ENCODE measurements around the gene CDH4. TPM values are rescaled to one million over a fixed set of nuclear protein-coding genes. Genes with fewer than 3 reads are reported as not detected.
"Not testable (repeated sequence)": the region's sequence is repeated elsewhere in the genome, so short reads cannot be mapped to it uniquely, and the experiment has no call there.

Gene CDH4
- total RNA-seq, 1 donor from 2014 or later: not detected

DNA sequence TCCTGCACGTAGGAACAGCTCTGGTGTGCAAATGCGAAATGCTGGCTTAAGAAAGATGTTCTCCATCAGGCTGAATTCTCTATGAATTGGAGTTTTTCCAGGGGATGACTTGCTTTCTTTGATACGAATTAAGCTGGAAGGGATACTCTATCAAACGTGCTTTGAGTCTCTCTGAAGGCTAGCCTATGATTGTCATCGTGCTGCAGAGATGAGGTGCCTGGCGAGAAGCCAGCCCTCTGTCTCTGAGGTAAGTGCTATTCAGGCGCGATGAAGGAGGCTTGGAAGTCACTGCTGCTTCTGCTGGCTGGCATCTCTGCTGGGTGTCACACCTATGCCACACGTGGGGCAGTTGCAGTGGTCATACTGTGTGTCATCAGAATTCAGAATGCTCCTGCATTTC lies 589.9 kb downstream of the CDH4 start:
- DNase-seq (peak; percentile 18), ATAC-seq (no peak)
- intact Hi-C loops (cut with micrococcal nuclease): no loop called here

DNA sequence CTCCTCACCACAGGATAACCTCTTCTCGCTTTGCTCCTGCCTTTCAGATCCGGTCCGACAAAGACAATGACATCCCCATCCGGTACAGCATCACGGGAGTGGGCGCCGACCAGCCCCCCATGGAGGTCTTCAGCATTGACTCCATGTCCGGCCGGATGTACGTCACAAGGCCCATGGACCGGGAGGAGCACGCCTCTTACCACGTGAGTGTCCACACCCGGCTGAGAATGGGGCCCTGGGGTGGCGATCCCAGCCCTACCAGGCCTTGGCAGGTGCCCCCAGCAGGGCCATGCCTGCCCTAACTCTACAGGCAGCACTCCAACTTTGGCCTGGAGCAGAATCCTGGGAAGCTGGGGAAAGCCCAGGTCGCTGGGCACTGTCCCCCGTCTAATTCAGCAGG lies 592.6 kb downstream of the CDH4 start:
- ATAC-seq: no peak
- intact Hi-C loops (cut with micrococcal nuclease): no loop called here
- peak; percentile 22 for DNase-seq

DNA sequence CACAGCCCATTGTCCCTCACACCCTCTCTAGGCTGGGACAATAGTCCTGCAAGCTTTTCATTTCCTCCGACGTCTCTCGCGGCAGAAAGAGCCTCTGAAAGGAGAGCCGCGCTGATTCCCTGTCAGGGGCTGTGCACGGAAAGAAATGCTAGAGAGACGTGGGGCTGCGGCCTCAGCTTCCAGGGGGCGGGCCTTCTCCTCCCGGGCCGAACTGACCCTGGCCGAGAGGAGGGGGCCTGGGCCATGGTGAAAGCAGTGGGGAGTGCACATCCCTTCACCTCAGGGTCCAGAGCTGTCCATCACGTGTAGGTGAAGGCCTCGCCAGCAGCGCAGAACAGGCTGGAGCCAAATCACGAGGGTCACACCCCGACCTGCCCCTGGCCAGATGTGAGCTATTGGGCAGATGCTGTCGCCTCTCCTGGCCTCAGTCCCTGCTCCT lies 593.2 kb downstream of the CDH4 start:
- ATAC-seq: no peak
- no peak for DNase-seq
- intact Hi-C loops (cut with micrococcal nuclease): no loop called here

DNA sequence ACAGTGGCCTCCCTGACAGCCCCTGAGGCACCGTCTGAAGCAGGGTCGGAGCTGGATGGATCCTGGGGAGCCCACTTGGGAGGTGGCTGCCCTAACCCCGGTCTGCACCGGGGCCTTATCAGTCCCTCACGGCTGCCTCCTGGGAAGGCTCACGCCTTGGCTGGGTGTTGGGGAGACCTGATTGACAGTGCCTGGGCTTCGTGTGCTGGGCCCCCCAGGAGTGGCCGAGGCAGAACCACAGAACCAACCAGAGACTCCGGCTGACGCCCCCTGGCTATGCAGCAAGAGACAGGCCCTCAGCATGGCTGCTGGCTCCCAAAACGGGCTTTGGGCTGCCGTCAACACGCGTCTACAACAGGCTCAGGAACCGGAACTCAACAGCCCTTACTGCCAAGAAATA lies 594.0 kb downstream of the CDH4 start:
- ATAC-seq: no peak

DNA sequence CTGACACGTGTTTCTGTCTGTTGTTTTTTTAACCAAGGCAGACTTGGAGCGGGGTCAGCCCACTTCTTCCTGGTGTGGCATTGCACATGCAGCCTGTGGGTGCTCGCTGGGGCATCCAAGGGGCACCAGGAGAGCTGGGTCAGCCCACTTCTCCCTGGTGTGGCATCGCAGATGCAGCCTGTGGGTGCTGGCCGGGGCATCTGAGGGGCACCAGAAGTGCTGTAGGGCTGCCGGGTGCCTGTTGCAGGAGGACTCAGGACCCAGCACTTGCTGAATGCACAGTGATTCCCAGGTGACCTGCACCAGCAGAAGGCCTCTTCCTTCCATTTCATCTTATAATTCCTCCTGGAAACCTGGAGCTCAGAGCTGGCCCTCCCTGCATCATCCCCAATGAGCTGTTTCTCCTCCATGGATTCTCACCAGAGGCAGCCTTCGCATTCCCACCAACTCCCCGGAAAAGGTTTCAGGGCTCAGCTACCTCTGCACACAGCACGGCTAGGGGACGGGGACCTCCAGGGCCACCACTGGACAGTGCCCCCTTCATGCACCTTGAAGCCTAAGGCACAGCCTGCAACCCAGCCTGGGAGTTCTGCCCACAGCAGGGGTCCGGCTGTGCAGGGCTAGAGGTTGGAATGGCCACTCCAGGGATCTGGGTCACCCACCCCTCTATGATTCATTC lies 594.8 kb downstream of the CDH4 start:
- intact Hi-C loops (cut with micrococcal nuclease): no loop called here
- ATAC-seq (no peak), DNase-seq (peak; percentile 12)

More for the DNA sequence above, 594.0 kb downstream of the CDH4 start:
- DNase-seq: peak; percentile 4
- intact Hi-C loops (cut with micrococcal nuclease): no loop called here

DNA sequence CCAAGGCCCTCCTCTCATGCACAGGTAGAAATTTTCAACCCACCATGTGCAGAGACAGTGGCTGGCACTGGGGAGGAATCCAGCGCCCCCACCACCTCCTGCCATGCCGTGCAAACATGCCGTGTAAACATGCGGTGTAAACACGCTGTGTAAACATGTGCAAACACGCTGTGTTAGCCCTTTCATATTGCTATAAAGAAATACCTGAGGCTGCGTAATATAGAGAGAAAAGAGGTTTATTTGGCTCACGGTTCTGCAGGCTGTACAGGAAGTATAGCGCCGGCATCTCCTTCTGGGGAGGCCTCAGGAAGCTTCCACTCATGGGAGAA lies 595.3 kb downstream of the CDH4 start:
- DNase-seq (peak; percentile 3), ATAC-seq (no peak)
- intact Hi-C loops (cut with micrococcal nuclease): no loop called here

GRCh38 chr20:61847986-61848385 lies 595.9 kb downstream of the CDH4 start:
- intact Hi-C loops (cut with micrococcal nuclease): no loop called here
- peak; percentile 14 for DNase-seq
- ATAC-seq: no peak

- peak; percentile 9 for DNase-seq
- intact Hi-C loops (cut with micrococcal nuclease): no loop called here
- no peak for ATAC-seq
Observed at GRCh38 chr20:61848851-61849250, 596.8 kb downstream of the CDH4 start.

GRCh38 chr20:61849376-61849775 lies 597.3 kb downstream of the CDH4 start:
- intact Hi-C loops (cut with micrococcal nuclease): no loop called here

GRCh38 chr20:61849822-61850221 lies 597.8 kb downstream of the CDH4 start:
- no peak for DNase-seq
- intact Hi-C loops (cut with micrococcal nuclease): no loop called here

More at GRCh38 chr20:61849376-61849775, 597.3 kb downstream of the CDH4 start:
- ATAC-seq (no peak), DNase-seq (no peak)

GRCh38 chr20:61850457-61850856 lies 598.4 kb downstream of the CDH4 start:
- intact Hi-C loops (cut with micrococcal nuclease): no loop called here
- no peak for ATAC-seq
- DNase-seq: no peak

More at GRCh38 chr20:61849822-61850221, 597.8 kb downstream of the CDH4 start:
- ATAC-seq: no peak

DNA sequence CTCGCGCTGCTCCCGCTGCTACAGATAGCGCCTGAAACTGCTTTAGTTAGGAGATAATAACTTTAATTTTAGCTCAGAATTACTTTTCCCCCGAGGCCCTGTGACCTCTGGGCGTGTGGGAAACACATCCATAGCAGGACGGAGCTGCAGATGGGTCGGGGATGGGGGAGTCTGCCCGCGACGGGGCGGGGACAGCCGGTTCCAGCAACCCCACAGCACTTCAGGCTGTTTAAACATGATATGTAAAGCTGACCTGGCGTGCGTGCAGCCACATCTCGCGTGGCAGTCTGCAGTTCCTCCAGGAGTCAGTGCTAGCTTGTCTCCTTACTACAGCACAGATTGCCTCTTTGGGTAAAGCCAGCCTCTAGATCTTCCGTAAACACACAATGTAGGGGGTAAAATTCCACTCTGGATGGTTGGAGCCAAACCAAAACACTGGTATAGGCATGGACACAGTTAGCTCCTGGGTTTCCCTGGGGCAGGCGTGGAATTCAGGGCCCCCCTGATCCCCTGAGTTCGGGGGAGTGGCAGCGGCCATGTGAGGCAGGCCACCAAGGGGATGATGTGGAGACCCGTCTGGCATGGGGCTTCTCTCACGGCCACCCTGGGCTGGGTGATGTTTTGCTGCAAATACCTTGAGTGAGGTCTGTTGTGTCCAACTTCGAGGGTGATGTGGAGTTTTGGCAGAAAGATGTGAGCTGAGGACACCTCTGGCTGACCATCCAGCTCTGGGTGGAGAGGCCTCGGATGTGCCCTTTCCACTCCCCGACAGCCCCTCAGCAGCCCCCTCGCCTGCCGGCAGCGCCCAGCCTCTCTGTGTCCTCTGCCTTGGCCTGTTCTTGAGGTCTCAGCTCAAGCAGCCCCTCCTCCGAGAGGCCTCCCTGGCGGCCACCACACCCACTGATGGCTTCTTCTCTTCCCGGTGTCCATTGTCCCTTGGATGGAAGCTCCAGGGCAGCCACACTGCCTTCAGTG lies 599.2 kb downstream of the CDH4 start:
- DNase-seq (no peak), ATAC-seq (no peak)
- intact Hi-C loops (cut with micrococcal nuclease): no loop called here

GRCh38 chr20:61852268-61853072 lies 600.4 kb downstream of the CDH4 start:
- no peak for ATAC-seq
- no peak for DNase-seq
- intact Hi-C loops (cut with micrococcal nuclease): no loop called here

DNA sequence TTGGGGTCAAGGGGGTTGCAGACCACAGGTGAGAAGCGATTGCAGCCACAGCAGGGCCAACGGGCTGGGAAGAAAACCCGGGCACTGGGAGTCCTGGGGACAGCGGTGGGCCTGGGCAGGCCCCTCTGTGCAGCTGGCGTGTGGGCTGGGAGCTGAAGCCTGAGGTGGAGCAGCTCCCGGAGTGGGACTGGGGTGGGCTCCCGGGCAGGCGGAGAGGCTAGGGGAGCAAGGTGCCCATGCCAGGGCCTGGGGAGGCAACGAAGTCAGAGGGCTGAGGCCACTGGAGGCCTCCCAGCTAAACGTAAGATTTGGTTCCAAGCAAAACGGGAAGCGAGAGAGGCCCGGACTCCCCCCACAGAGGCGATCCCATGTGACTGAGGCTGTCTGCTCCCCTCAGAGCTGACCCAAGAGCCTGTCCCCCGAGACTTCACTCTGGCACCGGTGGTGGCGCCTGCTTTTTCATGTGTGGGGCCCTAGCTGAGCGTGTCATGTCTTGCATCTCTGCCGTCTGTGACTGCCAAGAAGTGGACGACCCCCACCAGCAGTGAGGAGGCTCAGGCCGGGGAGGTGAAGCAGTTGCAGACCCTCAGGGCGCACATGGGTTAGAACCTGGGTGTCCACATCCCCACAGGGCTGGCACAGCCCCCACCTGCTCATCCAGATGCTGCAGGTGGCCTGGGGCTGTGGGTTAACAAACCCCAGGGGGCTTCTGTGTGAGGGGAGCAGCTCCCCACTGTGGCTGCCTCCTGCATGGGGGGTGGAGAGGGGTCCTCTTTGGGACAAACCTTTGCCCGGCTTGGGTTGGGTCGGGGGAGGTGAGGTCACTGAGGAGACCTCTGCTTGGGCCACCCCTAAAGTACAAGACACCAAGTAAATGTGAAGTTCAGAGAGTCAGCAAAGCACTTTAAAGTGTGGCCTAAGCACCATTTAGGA lies 601.3 kb downstream of the CDH4 start:
- ATAC-seq (no peak), DNase-seq (no peak)
- intact Hi-C loops (cut with micrococcal nuclease): no loop called here

DNA sequence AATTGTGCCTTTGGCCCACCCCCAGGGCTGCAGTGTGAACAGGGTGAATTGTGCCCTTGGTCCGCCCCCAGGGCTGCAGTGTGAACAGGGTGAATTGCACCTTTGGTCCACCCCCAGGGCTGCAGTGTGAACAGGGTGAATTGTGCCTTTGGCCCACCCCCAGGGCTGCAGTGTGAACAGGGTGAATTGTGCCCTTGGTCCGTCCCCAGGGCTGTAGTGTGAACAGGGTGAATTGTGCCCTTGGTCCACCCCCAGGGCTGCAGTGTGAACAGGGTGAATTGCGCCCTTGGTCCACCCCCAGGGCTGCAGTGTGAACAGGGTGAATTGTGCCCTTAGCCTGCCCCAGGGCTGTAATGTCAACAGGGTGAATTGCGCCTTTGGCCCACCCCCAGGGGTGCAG lies 602.5 kb downstream of the CDH4 start:
- ATAC-seq; DNase-seq; intact Hi-C loops (cut with micrococcal nuclease): not testable (repeated sequence)

GRCh38 chr20:61855286-61855685 lies 603.2 kb downstream of the CDH4 start:
- intact Hi-C loops (cut with micrococcal nuclease): no loop called here
- no peak for ATAC-seq
- DNase-seq: no peak

DNA sequence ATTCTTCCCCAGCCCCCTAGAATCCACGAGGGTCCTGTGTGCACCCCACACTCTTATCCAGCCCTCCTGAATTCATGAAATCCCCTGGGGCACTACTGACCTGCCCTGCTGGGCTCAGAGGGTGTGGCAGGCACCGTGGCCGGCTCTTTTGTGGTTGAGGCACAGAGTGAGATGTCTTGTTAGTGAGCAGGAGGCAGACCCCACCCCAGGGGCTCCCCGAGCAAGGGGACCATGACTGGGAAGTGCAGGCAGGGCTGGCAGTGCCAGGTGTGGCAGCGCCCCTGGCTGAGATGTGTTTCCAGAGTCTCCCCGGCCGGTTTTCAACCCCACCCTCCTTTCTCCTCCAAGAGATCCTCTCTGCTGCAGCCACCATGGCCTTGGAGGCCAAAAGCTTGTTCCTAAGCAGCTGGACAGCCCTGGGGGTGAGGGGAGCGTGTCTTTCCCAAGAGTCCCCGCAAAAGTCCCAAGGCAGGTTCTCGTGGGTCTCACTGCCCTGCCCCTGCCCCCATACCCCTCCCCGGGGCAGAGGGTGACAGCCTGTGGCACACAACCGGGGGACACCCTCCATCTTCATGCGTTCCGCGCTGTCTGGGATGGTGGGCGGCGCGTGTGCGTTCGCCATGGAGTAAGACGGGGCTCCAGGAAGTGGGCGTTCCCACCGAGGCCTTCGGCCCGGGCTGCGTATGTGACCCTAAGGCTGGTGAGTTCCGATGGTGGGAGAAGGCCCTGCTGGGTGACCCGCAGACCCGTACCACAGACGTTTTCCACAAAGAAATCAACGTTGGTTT lies 604.8 kb downstream of the CDH4 start:
- no peak for DNase-seq
- intact Hi-C loops (cut with micrococcal nuclease): no loop called here
- ATAC-seq: no peak

DNA sequence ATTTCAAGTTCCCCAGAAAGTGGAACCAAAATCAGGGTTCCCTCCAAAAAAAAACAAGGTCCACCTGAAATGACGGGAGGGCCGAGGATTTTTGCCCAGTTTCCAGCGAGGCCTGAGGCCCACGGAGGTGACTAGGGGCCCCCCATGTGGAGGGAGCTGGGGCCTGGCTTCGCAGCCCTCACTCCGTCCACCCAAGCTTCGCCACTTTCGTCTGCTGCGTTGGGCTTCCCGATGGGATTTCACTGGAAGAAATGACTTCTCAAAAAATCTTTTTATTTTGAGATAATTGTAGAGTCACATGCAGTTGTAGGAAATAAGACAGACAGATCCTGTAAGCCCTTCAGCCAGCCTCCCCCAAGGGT lies 605.3 kb downstream of the CDH4 start:
- intact Hi-C loops (cut with micrococcal nuclease): no loop called here
- DNase-seq: no peak

More for the DNA sequence above, 605.3 kb downstream of the CDH4 start:
- ATAC-seq: no peak

Measured in left ventricle myocardium superior (tissue), 1 donor.